IPS-NIHi7 (cell line): ENCODE results near the gene NXPH3.
A peak's percentile ranks its signal among the peaks of the same experiment; 100 is the strongest.
"Not testable (repeated sequence)": the region's sequence is repeated elsewhere in the genome, so short reads cannot be mapped to it uniquely, and the experiment has no call there.

Source experiments
- DNase-seq: peaks from one replicate; pipeline ENCODE4 v3.0.0; 2012; ENCODE audit warnings: mixed read lengths; ENCODE audit errors: extremely low spot score

NXPH3 gene

GRCh38 chr17:49575679-49576087, at the start of gene NXPH3:
Gene NXPH3 (plus strand): TSS chr17:49575871. CDS start chr17:49576220, 349 bp downstream.
- DNase-seq: peak; percentile 85

DNA sequence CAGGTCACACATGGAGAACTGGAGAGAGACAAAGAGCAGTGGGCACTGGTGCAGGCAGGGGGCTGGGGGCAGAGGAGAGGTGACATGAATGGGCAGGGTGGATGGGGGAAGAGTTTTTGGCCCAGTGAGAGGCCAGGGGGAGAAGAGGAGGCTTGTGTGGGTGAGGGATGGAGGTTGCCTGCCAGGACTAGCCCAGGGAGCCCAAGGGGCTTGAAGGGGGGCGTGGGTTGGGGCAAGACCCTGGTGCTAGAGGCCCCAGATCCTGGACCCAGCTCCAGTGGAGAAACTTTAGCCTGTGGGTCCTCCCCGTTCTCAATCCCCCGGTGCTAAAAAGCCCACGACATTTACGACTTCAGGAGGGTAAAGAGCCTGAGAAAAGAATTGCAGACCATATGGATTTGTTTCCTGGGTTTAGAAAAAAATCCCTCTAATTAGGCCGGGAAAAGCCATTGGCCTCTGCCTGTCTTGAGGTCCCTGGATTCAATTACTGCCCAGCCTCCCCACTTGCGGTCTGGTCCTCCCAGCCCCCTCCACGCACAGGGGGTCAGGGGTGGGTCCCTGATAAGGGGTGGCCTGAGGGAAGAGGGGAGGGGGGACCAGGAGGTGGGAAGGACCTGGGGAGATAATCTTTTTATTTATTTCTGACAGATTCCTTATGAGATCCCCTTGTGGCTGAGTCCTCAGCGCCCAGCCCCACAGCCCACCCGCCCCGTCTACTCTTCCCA, 47.6 kb upstream of the NXPH3 start:
- DNase-seq: no peak

GRCh38 chr17:49528966-49529365, 46.7 kb upstream of the NXPH3 start:
- no peak for DNase-seq

DNA sequence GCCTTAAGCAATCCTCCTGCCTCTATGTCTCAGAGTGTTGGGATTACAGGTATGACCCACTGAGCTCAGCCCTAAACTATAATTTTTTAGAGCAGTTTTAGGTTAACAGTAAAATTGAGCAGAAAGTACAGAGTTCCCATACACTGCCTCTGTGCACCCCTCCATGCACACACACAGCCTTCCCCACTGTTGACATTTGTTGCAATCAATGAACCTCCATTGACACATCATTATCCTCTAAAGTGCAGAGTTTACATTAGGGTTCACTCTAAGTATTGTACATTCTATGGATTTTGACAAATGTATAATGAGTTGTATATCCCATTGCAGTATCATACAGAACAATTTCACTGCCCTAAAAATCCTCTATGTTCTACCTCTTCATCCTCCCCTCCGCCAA, 45.6 kb upstream of the NXPH3 start:
- DNase-seq: no peak

- DNase-seq: no peak
Measured at GRCh38 chr17:49543860-49544259, 31.8 kb upstream of the NXPH3 start.

DNA sequence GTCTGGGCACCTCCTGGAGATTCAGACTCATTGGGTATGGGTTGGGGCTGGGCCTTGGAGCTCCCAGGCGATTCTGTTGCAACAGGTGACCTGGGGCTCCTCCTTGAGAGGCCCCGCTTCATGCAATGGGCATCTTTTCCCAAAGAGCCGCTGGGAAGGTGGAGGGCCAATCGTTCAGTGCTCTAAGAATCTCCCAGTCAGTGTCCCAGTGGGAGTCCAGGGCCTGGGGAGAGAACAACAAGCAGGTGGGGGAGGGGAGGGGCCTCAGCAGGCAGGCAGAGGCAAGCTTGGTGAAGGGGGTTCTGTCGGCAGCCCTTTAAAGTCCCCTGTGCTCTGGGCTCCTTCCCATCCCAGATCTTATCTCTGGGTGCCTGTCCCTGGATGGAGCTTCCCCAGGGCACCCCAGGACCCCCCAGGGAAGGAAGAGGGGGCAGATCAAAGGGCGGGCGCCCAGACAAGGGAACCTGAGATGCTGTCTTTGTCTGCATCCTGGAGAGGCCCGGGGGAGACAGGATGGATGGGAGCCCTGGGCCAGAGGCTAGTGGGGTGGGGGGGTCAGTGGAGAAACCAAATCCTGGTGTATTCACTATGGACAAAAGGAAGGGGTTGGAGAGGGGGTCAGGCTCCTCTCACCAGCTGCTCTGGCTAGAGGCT, 30.5 kb upstream of the NXPH3 start:
- peak; percentile 11 for DNase-seq

- peak; percentile 41 for DNase-seq
Measured at GRCh38 chr17:49545806-49546545, 29.7 kb upstream of the NXPH3 start.

GRCh38 chr17:49546546-49547535, 28.8 kb upstream of the NXPH3 start:
- peak; percentile 10 for DNase-seq

GRCh38 chr17:49547566-49547965, 28.1 kb upstream of the NXPH3 start:
- DNase-seq: peak; percentile 6

DNA sequence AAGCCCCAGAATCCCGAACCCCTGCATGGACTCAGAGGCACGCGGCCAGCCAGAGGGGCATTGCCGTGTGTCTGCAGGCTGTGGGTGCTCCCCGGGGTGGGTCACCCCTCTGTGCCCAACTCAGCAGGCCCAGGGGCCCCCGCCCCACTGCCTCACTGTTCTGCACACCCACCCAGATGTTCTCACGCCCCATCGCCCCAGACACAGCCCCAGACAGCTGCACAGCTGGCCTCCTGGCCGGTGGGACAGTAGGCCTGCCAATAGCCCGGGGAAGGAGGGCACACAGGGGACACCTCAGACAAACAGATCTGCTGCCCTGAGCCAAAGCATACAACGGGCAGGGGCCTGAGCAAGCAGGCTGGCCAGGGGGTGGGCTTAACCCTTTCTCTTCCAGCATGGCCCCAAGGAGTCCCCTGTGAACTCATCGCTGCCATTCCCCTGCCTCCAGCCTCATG, 27.6 kb upstream of the NXPH3 start:
- no peak for DNase-seq

DNA sequence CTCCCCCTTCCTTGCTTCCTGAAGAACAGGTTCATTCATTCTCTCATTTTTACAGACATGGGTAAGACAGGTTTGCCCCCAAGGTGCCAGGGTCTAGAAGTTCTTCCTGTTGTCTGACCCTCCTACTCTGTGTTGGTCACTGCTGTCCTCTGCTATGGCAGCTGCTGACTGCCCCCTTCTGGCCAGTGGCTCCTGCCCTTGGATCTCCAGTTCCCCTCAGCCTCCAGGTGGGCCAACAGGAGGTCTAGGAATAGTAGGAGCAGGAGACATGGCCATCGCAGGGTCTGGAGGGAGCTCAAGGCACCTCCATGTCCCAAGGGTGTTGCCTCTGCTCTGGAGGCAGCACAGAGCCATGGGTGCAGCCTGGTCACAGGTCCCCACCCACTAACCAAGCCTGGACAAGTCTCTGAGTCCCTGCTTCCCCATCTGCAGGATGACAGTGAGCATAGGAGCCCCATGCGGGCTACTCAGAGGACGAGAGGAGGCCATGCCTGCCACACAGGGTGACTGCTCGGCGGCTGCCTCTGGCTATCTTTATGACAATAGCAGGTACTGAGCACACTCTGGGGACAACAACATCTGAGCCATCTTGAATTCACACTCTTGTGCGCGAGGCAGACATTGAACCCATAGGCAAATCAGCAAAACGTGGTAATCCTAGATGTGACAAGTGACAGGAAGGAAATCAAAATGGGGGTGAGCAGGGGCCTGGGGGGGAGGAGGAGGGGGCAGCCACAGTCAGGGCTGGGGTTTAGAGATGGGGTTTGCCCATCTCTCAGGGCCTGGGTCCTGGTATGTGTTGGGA, 27.0 kb upstream of the NXPH3 start:
- DNase-seq: peak; percentile 83

- DNase-seq: no peak
Measured at GRCh38 chr17:49549311-49549605, 26.4 kb upstream of the NXPH3 start.

DNA sequence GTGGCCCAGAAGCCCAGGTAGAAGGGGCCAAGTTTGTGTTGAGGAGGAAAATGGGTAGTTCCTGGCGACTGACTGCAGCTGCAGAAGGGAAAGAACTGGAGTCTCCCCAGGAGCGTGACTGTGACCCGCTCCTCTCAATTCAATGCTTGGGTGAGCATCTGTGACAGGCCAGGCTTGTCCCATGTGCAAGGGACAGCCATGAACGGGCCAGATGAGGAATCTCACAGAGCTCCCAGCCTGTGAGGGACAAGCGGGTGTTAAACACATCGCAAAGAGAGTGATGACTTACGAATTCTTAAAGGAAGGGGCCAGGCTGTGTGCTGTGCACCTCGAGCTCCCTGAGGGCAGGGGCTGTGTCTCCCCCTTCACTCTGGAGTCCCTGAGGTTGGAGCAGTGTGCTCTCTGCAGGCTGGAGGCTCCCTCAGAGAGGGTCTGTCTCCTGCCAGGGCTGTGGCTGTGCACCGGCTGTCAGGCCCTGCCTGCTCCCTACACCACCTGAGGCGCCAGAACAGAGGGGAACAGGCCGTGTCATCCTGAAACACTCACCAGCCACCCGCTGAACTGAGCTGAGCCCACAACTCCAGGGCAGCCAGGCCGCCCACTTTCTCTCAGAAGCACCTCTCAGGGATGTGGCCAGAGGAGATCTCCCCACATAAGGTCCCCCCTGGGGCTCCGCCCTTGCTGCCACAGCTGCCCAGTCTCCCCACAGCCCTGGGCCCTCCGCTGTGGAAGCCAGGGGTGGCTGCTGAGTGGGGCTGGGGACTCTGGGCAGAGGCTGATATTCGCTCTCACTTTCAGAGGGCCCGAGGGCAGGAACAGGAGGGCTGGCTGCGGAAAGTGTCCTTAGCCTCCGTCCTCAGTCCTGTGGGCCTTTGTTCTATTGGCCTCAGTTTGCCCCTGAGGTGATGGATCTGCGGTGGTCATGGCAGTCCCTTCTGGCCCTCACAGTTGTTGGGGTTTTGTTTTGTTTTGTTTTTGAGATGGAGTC, 25.7 kb upstream of the NXPH3 start:
- DNase-seq: no peak

DNA sequence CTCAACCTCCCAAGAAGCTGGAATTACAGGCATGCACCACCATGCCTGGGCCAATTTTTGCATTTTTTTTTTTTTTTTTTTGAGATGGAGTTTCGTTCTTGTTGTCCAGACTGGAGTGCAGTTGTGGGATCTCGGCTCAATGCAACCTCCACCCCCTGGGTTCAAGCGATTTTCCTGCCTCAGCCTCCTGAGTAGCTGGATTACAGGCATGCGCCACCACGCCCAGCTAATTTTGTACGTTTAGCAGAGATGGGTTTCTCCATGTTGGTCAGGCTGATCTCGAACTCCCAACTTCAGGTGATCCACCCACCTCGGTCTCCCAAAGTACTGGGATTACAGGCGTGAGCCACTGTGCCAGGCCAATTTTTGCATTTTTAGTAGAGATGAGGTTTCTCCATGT, 24.9 kb upstream of the NXPH3 start:
- not testable (repeated sequence) for DNase-seq

- DNase-seq: no peak
Measured at GRCh38 chr17:49551221-49552069, 24.2 kb upstream of the NXPH3 start.

DNA sequence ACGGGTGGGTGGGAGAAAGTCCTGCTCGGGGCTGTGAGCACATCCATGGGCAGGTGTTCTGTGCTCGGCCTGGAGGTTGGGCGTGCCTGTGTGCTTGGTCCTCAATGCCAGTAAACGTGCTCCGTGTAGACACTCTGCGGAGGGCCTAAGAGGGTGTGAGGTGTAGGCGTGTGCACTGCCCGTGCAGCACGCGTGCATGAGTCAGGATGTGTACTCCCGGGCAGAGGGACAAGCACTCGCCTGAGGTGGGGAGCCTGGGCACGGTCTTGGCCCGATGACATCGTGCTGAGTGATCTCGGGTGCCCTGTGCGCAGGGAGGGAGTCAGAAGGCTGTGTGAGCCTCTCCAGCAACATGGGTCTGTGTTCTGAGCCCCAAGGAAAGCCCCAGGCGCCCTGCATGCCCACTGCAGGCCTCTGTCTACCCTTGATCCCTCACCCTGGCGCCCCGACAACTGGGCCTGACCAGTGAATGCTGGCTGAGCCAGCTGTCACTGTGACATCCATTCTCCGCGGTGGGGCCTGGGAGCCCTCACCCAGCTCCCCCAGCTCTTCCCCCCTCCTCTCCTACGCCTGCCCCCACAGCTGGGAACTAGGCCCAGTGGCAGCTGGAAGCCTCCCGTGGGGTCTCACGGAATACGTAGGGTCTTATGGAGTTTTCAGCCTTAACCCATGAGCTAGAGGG, 23.5 kb upstream of the NXPH3 start:
- DNase-seq: no peak

- DNase-seq: no peak
Measured at GRCh38 chr17:49553676-49554335, 21.9 kb upstream of the NXPH3 start.
